Measurements from ENCODE around the gene PAXX. TPM values are rescaled to one million over a fixed set of nuclear protein-coding genes. Genes with fewer than 3 reads are reported as not detected.
A peak's percentile ranks its signal among the peaks of the same experiment; 100 is the strongest.

The PAXX gene
- total and polyA plus RNA-seq, 9 donors: 1.1 to 48.9 (median 37.5) TPM

GRCh38 chr9:136944519-136945332 is 47.5 kb upstream of the PAXX start, which contains the start of the genes C8G and FBXW5:
C8G (plus strand) TSS chr9:136945243; CDS start chr9:136945321, 78 bp downstream.
FBXW5 (minus strand) TSS chr9:136944738; CDS start chr9:136944083, 655 bp downstream.
- Histone ChIP-seq H3K36me3 (no peaks in the 10 kb centered on the region), H3K27me3 (no peaks in the 10 kb centered on the region), H3K9me3 (no peaks in the 10 kb centered on the region), H3K4me3 (peak within 1 kb of the TSS; percentile 92), H3K27ac (peak within 1 kb of the TSS; percentile 4 to 73), H3K4me1 (ENCODE audit: insufficient read depth) (peaks cover 9% of the 10 kb centered on the region)
- peak; percentile 99 to 100 (median 99) for TF ChIP-seq CTCF (IDR thresholded peaks at IDR 0.05)
- TF ChIP-seq EP300 (IDR thresholded peaks at IDR 0.05): no peak
- TF ChIP-seq POLR2A (IDR thresholded peaks at IDR 0.05): peak; percentile 47
- peak; percentile 93 to 97 (median 95) for DNase-seq
- WGBS, 3 donors: 4 to 14% (median 7%) methylated on average over 23 to 74 of the region's 74 CpGs
- intact Hi-C loops (cut with DNase I): loop anchor here in 1 of 4 donors (5.0 to 10.0 kb wide), 2 partner anchors 57 to 100 kb away; partner anchors contain the start of genes AJM1, PHPT1 and TRAF2

GRCh38 chr9:136945333-136946227 is 46.6 kb upstream of the PAXX start:
- Histone ChIP-seq H3K27ac (no peak overlapping the region), H3K4me1 (ENCODE audit: insufficient read depth) (peaks cover 13% of the 10 kb centered on the region)
- intact Hi-C loops (cut with DNase I): loop anchor here in 2 of 4 donors (2.0 to 10.0 kb wide), 2 partner anchors 89 to 101 kb away; partner anchors contain the start of genes AJM1 (in 1 of the 2) and PHPT1 (in 1 of the 2)

GRCh38 chr9:136946228-136947027 is 45.8 kb upstream of the PAXX start:
- Histone ChIP-seq H3K4me1 (ENCODE audit: insufficient read depth) (peaks cover 14% of the 10 kb centered on the region), H3K36me3 (no peaks in the 10 kb centered on the region), H3K27me3 (no peaks in the 10 kb centered on the region), H3K4me3 (no peak overlapping the region), H3K27ac (no peak overlapping the region), H3K9me3 (no peaks in the 10 kb centered on the region)
- peak in 2 of 5 donors; percentile 48 to 53 for DNase-seq
- intact Hi-C loops (cut with DNase I): loop anchor here in 2 of 4 donors (2.0 to 10.0 kb wide), 2 partner anchors 88 to 102 kb away; partner anchors contain the start of genes AJM1 (in 1 of the 2) and PHPT1 (in 1 of the 2)
- TF ChIP-seq CTCF (IDR thresholded peaks at IDR 0.05) (no peak), EP300 (IDR thresholded peaks at IDR 0.05) (no peak), POLR2A (IDR thresholded peaks at IDR 0.05) (no peak)
- WGBS, 3 donors: 75 to 77% (median 76%) methylated on average over 20 to 27 of the region's 27 CpGs

More at GRCh38 chr9:136945333-136946227, 46.6 kb upstream of the PAXX start:
- TF ChIP-seq EP300 (IDR thresholded peaks at IDR 0.05): no peak
- TF ChIP-seq CTCF (IDR thresholded peaks at IDR 0.05): no peak
- TF ChIP-seq POLR2A (IDR thresholded peaks at IDR 0.05): no peak
- DNase-seq: peak in 2 of 5 donors; percentile 57 to 58
- H3K4me3 ChIP-seq: no peak overlapping the region
- no peaks in the 10 kb centered on the region for H3K9me3 ChIP-seq
- no peaks in the 10 kb centered on the region for H3K27me3 ChIP-seq
- no peaks in the 10 kb centered on the region for H3K36me3 ChIP-seq
- WGBS, 3 donors: 82 to 88% (median 86%) methylated on average over 27 to 30 of the region's 30 CpGs
